ENCODE data around the gene VCAN. TPM values are rescaled to one million over a fixed set of nuclear protein-coding genes. Genes with fewer than 3 reads are reported as not detected.
A peak's percentile ranks its signal among the peaks of the same experiment; 100 is the strongest.

The VCAN gene
- total RNA-seq, 4 donors from 2014 or later = 21.2 to 44.1 (median 36.5) TPM

- DNase-seq (ENCODE audit: low spot score in 2 of 2) = no peak
- intact Hi-C loops (cut with DNase I; ENCODE audit: low total_unique reads) = no loop called here
- WGBS, 2 donors = 35 to 47% methylated on average over 2 of the region's 2 CpGs
- no peak overlapping the region for H3K4me3 ChIP-seq (ENCODE audit: low read depth, poor library complexity, severe bottlenecking)
- TF ChIP-seq, protein P1, sequence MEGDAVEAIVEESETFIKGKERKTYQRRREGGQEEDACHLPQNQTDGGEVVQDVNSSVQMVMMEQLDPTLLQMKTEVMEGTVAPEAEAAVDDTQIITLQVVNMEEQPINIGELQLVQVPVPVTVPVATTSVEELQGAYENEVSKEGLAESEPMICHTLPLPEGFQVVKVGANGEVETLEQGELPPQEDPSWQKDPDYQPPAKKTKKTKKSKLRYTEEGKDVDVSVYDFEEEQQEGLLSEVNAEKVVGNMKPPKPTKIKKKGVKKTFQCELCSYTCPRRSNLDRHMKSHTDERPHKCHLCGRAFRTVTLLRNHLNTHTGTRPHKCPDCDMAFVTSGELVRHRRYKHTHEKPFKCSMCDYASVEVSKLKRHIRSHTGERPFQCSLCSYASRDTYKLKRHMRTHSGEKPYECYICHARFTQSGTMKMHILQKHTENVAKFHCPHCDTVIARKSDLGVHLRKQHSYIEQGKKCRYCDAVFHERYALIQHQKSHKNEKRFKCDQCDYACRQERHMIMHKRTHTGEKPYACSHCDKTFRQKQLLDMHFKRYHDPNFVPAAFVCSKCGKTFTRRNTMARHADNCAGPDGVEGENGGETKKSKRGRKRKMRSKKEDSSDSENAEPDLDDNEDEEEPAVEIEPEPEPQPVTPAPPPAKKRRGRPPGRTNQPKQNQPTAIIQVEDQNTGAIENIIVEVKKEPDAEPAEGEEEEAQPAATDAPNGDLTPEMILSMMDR (IDR thresholded peaks at IDR 0.05) = no peak
- TF ChIP-seq POLR2A (IDR thresholded peaks at IDR 0.05) = no peak
Measured at GRCh38 chr5:83549076-83549475, 77.5 kb downstream of the VCAN start.

GRCh38 chr5:83549674-83550073 lies 78.1 kb downstream of the VCAN start:
- no peak for DNase-seq (ENCODE audit: low spot score in 2 of 2)
- intact Hi-C loops (cut with DNase I; ENCODE audit: low total_unique reads) = no loop called here
- TF ChIP-seq, protein P1 (IDR thresholded peaks at IDR 0.05) = no peak
- no peak for TF ChIP-seq POLR2A (IDR thresholded peaks at IDR 0.05)
- no peak overlapping the region for H3K4me3 ChIP-seq (ENCODE audit: low read depth, poor library complexity, severe bottlenecking)
- 46 to 61% methylated on average over 5 of the region's 5 CpGs for WGBS, 2 donors

DNA sequence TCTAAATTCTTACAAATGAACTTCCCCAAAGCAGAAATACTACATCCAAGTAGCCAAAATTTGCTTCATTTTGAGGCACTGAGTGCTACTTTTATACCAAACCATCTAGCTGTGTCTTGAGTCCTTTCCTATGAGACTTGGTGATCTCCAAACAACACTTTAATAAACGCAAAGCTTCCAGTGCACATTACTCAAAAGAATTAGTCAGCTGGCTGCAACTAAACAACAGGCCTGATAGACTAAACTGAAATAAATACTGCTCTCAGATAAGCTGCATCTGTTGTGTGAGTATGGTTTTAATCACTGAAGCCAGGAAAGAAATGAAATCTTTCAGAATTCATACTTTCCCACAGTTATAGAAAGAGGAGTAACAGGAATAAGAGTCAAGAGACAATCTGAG lies 80.3 kb downstream of the VCAN start:
- intact Hi-C loops (cut with DNase I; ENCODE audit: low total_unique reads) = no loop called here
- no peak for DNase-seq (ENCODE audit: low spot score in 2 of 2)

DNA sequence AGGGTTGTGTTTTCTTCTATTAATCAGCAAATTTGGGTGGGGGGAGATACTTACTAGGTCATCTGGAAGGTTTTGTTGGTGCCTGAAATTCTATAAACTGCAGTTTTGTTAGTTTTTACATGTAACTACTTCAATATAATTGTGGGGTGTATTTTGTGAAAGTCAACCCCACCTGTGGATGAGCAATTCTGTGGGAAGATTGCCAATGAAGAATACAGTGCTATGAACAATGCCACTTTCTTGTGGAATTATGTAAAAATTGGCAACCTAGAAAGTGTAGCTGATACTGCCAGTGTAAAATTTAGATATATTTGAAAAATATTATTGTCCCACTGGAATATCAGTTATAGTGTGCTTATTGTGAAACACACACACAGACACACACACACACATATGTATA lies 80.7 kb downstream of the VCAN start:
- H3K4me3 ChIP-seq (ENCODE audit: low read depth, poor library complexity, severe bottlenecking) = no peak overlapping the region
- intact Hi-C loops (cut with DNase I; ENCODE audit: low total_unique reads) = no loop called here
- TF ChIP-seq, protein P1 (IDR thresholded peaks at IDR 0.05) = no peak
- no peak for DNase-seq (ENCODE audit: low spot score in 2 of 2)

More for the DNA sequence above, 80.3 kb downstream of the VCAN start:
- no peak overlapping the region for H3K4me3 ChIP-seq (ENCODE audit: low read depth, poor library complexity, severe bottlenecking)
- 49 to 55% methylated on average over 1 of the region's 1 CpG for WGBS, 2 donors
- TF ChIP-seq, protein P1 (IDR thresholded peaks at IDR 0.05) = no peak
- TF ChIP-seq POLR2A (IDR thresholded peaks at IDR 0.05) = no peak

DNA sequence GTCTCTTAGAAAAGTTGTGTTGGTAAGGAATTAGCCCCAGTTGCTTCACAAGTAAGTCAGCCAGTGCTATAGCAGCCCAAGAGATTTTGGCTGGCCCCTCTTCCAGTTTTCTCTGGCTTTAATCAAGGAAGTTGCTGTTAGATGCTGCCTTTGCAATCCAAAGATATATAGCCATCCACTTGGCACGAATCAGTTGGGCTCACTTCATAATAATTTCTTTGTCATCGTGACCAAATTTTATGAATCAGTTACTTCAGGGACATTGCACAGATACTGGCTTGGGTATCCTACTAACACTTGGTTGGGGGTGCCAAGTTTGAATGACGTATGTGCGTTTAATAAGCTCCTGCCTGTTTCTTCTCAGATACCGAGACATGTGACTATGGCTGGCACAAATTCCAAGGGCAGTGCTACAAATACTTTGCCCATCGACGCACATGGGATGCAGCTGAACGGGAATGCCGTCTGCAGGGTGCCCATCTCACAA lies 81.5 kb downstream of the VCAN start:
- intact Hi-C loops (cut with DNase I; ENCODE audit: low total_unique reads) = no loop called here
- no peak overlapping the region for H3K4me3 ChIP-seq (ENCODE audit: low read depth, poor library complexity, severe bottlenecking)
- 60 to 65% methylated on average over 9 of the region's 9 CpGs for WGBS, 2 donors
- TF ChIP-seq, protein P1 (IDR thresholded peaks at IDR 0.05) = no peak
- no peak for TF ChIP-seq POLR2A (IDR thresholded peaks at IDR 0.05)
- DNase-seq (ENCODE audit: low spot score in 2 of 2) = peak; percentile 48 to 82

DNA sequence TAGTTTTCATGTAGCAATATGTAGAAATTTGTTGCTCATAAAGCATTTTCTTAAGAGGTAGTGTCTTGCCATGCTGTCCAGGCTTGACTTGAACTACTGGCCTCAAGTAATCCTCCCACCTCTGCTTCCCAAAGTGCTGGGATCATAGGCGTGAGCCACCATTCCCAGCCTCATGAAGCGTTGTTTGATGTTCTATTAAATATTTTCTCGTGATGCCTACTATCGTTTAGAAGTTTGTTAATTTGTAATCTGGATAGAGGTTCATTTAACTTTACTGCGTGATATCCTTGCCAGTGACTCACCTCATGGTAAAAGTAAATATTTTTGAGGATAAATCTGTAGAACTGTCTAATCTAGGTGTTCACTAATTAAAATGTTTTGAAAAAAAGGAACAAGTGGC lies 82.6 kb downstream of the VCAN start:
- no peak overlapping the region for H3K4me3 ChIP-seq (ENCODE audit: low read depth, poor library complexity, severe bottlenecking)
- no peak for TF ChIP-seq POLR2A (IDR thresholded peaks at IDR 0.05)
- TF ChIP-seq, protein P1 (IDR thresholded peaks at IDR 0.05) = no peak
- intact Hi-C loops (cut with DNase I; ENCODE audit: low total_unique reads) = no loop called here
- no peak for DNase-seq (ENCODE audit: low spot score in 2 of 2)
- 94% methylated on average over 5 of the region's 5 CpGs for WGBS, 2 donors
